G401 (cell line): ENCODE data around the gene OPCML. TPM values are rescaled to one million over a fixed set of nuclear protein-coding genes. Genes with fewer than 3 reads are reported as not detected.

Experiments used
- DNase-seq: peaks from one replicate; pipeline ENCODE4 v3.0.0-alpha.2; 2015; ENCODE audit warnings: low spot score
- in situ Hi-C: cut with HindIII; loops from 2 replicates; pipeline ENCODE4 v1.10.0; 2016; ENCODE audit warnings: low sequenced_read_pairs, mixed read lengths
- total RNA-seq: library from RNA; depleted of rRNA; stranded (reverse); fragments of >200 nt; shearing (Covaris generic); gene quantifications from 2 replicates; pipeline ENCODE4 v1.2.3, GENCODE V29; 2014

The OPCML gene
- total RNA-seq, 1 experiment from 2014 or later: not detected

GRCh38 chr11:132520199-132520598 lies 1012.1 kb downstream of the OPCML start:
- in situ Hi-C loops: no loop called here
- no peak for DNase-seq

GRCh38 chr11:132519241-132519815 lies 1013.0 kb downstream of the OPCML start:
- no peak for DNase-seq
- in situ Hi-C loops: no loop called here

GRCh38 chr11:132504501-132505041 lies 1027.7 kb downstream of the OPCML start:
- in situ Hi-C loops: no loop called here
- DNase-seq: peak; percentile 81

DNA sequence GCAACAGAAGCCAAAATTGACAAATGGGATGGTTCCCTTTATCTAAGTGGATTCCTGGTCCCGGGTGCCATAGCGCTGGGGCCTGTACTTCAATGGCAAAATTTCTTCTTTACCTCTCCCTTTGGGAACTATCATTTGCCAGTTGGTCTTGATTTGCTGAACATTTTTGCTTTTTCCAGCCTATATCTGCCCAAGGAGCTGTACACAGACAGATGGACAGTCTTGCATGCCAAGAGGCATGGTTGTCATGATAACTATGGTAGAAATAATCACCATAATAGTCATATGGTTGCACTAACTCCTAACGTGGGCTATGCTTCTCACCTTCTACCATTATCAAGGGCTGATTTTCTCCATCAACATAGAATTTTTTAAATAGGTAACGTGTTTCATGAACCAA lies 1030.9 kb downstream of the OPCML start:
- peak; percentile 70 for DNase-seq
- in situ Hi-C loops: no loop called here

DNA sequence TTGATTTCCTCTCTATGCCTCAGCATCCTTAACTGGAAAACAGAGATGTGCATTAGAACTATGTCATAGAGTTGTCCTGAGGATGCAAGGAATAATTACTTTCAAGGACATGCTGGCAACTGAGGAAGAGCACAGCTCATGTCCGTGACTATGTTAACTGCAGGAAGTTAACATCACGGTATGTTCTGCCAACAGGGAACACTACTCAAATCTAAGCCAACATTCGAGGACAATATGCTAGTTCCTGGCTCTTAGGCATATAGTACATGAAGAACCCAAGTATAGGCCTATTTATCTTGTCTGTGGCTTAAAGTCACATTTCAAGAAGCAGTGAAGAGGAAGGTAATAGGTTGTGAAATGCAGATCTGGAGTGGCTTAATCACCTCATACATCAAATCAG lies 1032.6 kb downstream of the OPCML start:
- in situ Hi-C loops: no loop called here
- peak; percentile 74 for DNase-seq

DNA sequence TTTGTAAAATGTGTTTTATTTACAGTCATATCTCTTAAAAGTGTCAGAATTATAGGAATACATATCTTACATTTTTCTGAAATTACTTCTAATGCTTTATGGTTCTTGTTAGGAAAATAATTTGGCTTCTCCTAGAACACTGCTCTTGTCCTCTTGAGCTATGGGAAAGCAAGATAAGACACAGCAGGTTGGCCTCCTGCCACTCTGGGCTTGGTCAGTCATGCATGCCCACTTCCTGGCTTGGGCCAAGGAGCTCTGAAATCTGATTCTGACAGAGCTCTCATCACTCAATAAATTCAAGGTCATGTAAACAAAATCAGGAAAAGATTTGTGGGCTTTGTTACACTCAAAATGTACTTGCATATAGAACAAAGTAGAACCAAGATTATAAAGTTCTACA lies 1036.0 kb downstream of the OPCML start:
- in situ Hi-C loops: no loop called here
- DNase-seq: no peak

GRCh38 chr11:132493801-132494200 lies 1038.5 kb downstream of the OPCML start:
- in situ Hi-C loops: no loop called here
- DNase-seq: no peak

- in situ Hi-C loops: no loop called here
Measured at GRCh38 chr11:132490978-132491377, 1041.3 kb downstream of the OPCML start.

DNA sequence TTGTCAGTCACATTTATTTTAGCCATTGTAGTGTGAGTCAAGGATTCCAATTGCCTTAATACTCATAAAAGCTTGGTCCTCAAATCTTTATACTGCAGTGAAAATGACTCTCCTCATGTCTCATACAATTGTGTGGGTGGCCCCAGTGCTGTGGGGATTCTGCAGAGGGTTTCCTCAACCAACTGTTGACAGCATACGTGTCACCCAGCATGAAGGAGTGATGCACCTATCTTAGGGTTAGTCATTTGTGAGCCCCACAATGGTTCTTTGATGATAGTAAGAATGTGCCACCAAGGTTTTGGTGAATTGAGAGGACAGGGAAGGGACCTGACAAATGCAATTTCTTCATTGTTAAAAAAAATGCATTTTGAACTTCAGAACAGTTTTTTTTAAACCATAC lies 1046.2 kb downstream of the OPCML start:
- in situ Hi-C loops: no loop called here
- no peak for DNase-seq

More at GRCh38 chr11:132490978-132491377, 1041.3 kb downstream of the OPCML start:
- DNase-seq: no peak

DNA sequence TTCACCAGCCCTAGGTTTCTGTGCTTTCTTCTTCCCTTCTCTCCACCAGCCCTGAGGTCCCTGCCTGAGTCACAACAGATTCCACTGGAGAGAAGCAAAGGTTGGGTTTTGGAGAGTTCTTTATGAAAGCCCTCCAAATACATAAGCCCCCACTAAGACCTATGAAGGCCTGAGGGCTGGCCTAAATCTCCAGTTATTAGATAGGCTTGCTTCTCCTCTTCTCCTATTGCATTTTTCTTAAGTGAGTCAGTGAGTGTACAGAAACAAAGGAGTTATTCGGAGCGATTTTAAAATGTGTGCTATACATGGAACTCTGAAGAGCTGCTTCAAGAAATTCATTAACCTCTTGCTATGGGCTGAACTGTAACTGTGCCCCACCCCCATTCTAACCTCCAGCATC lies 1057.3 kb downstream of the OPCML start:
- in situ Hi-C loops: no loop called here
- no peak for DNase-seq

GRCh38 chr11:132472411-132473172 lies 1059.7 kb downstream of the OPCML start:
- in situ Hi-C loops: no loop called here
- peak; percentile 86 for DNase-seq

DNA sequence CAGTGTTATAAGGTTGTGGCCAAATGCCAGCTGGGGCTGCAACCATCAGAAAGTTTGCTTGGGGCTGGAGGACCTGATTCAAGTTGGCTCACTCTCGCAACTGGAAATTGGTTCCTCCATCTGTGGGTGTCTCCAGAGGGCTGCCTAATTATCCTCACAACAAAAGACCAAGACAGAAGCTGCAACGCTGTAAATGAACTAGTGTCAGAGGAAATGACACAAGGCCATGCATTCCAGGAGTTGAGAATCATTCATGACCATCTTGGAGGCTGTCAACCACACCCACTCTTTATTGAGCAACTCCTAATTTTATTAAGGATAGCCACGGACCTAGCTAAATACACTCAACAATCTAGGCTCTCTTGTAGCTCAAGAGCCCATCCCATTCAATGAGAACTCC lies 1060.8 kb downstream of the OPCML start:
- DNase-seq: no peak
- in situ Hi-C loops: no loop called here

DNA sequence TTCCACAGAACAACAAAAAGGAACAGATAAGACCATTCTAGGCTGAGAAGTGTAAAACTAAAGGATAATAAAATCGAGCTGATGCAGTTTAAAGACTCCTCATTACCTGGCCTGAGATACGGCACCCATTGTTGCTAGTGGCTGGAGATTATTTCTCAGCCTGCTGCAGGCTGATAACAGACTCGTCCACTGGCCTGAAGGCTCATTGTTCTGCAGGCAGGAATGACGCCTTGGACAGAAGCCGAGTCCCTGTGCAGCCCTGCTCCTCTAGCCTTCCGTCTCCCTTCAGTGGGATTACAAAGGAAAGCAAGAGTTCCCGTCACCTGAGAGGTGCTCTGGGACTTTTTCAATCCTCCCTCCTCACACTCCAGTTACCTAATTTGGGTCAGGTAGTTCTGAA lies 1065.3 kb downstream of the OPCML start:
- in situ Hi-C loops: no loop called here
- peak; percentile 42 for DNase-seq

GRCh38 chr11:132464939-132465338 lies 1067.4 kb downstream of the OPCML start:
- in situ Hi-C loops: no loop called here
- no peak for DNase-seq

DNA sequence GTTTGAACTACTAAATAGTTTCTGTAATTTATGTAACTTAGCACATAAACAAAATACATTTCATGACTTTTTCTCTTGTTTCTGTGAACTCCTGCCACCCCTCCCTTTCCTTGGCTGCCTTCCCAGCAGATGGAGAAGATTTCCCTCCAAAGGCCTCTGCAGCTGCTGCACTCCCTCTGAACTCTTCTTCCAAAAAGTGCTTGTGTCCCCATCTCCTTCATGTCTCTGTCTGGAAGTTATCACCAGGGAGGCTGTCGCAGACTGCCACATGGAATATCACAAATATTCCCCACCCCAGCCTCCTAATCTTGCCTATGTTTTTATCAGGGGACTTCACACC lies 1068.3 kb downstream of the OPCML start:
- in situ Hi-C loops: no loop called here
- DNase-seq: no peak

- in situ Hi-C loops: no loop called here
- no peak for DNase-seq
Measured at GRCh38 chr11:132463295-132464002, 1068.9 kb downstream of the OPCML start.

DNA sequence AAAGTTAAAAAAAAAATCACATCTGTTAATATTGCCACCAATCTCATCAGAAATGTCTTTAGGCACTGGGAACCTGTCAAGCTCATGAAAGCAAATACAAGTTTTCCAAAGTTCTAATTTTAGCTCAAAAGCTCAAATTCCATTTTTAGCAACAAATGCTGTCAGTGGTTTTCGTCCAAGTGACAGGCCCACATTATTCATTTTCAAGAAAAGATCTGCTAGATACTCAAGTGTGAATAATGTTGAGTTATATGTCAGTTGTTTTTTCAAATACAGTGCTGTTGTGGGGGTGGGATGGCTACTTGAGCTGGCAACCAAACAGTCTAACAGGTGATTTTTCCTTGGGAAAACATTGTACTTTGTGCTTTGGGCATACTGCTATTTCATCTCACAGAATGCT lies 1072.6 kb downstream of the OPCML start:
- no peak for DNase-seq
- in situ Hi-C loops: no loop called here

DNA sequence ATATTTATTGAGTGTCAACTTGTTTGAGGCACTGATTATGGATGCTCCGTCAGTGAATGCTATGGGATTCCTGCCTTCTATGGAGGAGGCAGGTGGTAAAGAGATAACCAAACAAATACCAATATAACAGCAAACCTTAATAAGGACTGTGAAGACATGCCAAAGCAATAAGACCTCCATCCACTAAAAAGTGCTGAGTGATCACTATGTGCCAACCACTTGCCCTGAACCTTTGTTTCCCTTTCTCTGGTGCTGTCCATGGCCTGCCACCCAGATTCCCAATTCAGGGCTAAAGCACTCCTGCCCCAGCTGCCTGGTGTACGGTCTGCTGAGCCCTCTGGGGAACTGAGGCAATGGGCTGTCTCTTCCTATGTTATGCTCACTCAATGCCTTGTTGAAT lies 1074.9 kb downstream of the OPCML start:
- DNase-seq: no peak
- in situ Hi-C loops: no loop called here

- DNase-seq: no peak
- in situ Hi-C loops: no loop called here
Measured at GRCh38 chr11:132456751-132457328, 1075.5 kb downstream of the OPCML start.

GRCh38 chr11:132455044-132455443 lies 1077.3 kb downstream of the OPCML start:
- DNase-seq: peak; percentile 54
- in situ Hi-C loops: no loop called here
